ENCODE measurements around the gene DOCK2.
A peak's percentile ranks its signal among the peaks of the same experiment; 100 is the strongest.

DOCK2 gene

DNA sequence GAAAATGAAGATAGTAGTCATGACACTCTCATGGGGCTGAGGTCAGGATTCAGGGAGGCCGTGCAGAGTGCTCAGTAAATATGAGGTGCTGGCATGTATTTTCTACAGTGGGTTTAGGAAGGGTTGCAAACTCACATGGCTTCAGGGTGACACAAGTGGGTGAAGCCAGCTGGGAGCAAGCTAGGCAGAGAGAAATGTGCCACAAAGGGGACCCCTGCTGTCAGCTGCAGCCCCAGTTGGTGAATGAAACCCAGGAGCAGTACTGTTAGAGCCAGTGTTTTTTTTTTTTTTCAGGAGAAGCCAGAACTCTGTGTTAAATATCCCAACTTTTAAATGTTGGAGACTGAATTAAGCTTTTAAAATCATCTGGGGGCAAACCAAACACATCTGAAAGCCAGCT, 267.9 kb downstream of the DOCK2 start:
- DNase-seq (ENCODE audit: low spot score) = no peak

DNA sequence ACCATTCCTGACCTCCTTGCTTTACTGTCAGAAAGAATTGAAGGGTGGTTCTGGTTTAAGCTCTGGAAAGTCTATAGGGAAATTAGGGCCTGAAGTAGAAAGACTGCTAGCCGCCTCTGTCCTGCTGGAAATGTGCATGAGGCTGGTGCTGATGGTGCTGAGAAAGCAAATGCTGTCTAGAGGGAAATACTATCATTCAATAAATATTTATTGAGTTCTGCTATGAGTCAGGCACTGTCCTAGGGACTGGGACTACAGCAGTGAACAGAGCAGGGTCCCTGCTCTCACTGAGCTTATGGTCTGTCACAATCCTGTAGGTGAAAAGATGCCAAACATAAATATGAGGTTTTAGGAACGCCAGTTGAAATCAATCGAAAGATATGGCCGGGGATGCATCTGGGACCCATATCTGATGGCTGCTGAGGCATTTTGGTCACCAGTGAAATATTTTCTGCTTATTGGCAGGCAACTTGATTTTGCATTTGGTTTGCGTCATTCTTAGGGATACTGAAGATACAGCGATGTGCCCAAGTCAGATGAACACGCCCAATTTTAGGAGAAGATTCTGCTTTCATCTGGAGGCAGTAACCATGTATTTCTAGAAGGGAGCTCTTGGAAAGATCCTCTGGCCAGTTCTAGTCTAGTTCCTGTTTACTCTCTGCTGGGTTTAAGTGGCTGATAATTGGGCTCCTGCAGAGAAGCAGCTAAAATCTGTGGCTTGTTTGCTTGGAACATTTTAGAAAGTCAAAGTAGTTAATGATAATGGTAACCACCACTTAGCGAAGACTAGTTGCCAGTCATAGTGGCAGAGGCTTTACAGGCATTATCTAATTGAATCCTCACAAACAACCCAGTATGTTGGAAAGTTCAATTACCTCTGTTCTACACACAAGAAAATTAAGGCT, 269.9 kb downstream of the DOCK2 start:
- no peak for DNase-seq (ENCODE audit: low spot score)

DNA sequence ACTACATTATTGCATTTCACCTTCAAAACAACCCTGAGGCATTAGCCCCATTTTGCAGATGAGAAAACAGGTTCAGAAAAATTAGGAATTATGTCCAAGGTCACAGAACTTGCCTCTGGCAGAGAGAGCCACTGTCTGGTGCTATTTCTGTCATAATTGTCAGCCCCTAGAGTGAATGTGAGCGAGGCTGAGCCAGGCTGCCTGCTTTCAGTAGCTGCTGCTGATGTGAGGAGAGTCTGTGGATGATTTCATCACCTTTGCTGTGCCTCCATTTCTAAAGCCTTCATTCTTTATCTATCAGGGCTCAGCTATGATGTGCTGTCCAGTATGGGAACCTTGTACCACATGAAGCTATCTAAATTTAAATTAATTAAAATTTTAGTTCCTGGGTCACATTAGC, 271.8 kb downstream of the DOCK2 start:
- DNase-seq (ENCODE audit: low spot score) = no peak

DNA sequence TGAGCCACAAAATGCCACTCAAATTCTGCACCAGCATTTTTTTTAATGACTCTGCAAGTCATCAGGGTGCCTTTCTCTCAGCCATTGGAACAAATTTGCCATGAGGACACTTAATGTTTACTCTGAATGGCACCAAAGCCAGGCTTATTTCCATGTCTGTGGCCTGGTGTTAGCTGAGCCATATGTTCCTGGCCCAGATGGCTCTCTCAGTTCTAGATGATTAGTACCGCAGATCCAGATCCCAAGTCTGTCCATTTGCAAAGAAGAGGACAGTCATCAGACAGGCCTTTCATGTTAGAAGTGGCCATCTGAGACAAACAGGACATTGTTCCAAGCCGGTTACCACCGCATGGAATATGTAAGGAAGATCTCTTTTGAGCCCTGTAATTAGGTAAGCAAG, 272.9 kb downstream of the DOCK2 start:
- DNase-seq (ENCODE audit: low spot score) = no peak

DNA sequence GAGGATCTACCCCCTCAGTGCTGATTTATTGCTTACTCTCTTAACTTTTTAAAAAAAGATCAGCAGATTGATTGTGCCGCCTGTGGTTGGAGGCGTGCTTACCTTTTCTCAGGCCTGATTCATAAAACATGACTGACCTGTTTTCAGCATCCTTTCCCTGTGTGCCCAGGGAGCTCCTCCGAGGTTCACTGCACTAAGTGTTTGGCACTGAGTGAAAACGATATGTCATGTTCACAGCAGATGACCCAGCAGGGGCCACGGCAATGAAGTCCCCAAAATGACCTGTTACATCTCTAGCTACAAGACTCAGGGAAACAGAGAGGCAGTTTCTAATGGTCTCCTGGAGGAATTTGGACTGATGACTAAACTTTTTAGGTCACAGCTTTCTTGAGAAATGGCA, 273.3 kb downstream of the DOCK2 start:
- DNase-seq (ENCODE audit: low spot score) = no peak

DNA sequence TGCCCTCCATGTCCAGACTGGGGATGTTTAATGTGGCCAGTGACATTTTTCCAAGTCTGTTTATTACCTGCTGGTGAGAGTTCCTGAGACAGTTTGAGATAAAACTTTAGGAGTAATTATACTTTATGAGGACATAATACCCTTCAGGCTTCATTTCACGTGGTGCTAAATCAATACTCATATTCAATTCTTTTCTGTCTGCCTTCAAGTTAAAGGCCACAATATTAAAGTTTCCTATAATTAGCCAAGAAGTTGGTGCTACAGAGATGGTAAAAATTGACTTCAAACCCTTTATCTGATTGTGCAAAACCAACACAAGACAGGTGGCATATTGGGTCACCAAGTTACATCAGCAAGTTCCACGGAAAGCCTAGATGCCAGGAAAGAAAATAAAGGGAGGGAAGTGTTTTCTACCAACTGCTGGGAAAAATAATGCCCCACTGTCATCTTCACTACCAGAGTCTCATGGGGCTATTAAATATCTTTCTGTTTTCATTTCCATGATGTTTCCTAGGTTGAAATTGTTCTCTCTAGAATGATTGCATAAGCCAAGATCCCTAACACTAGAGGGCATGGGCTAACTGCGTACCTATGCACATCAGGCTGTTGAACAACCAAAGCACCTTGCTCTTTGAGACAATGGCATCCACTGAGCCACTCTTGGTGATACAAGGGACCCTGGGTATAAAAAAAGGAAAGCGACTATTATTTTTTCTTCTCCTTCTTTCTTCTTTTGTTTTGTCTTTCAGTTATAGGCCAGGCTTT, 274.6 kb downstream of the DOCK2 start:
- DNase-seq (ENCODE audit: low spot score) = no peak

DNA sequence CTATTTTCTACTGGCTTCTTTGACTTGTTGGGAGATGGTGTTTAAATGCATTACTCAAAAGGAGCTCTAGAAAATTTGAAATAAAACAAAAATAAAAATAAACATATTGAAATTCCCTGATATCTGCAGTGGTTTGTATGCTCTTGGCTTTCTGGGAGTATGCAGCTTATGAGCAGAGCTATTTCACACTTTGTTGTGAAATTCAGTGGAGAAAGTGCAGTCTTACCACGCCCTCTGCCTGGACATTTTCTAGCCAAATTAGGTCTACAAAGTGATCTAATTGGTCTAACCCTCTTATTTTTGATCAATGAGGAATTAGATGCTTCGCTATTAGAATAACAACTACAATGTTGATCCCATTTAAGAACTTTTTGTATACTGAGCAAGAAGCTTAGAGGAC, 276.4 kb downstream of the DOCK2 start:
- DNase-seq (ENCODE audit: low spot score) = no peak

DNA sequence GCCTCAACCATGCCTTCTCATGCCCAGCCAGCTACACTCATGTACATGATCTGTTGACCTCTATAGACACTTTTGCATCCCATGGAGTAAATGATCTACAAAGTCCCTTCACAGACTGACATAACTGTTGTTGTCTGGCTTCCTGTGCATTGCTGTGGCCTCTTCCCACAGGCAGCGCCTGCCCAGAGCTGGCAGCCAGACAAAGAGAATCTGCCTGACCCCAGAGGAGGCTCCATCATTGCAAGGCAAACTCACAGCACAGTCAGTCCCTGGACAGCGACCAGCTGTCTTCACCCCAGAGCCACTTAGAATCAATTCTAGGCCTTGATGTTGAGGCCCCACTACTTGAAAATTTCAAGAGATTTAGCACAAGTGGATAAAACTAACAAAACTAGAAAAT, 277.7 kb downstream of the DOCK2 start:
- peak; percentile 22 for DNase-seq (ENCODE audit: low spot score)

DNA sequence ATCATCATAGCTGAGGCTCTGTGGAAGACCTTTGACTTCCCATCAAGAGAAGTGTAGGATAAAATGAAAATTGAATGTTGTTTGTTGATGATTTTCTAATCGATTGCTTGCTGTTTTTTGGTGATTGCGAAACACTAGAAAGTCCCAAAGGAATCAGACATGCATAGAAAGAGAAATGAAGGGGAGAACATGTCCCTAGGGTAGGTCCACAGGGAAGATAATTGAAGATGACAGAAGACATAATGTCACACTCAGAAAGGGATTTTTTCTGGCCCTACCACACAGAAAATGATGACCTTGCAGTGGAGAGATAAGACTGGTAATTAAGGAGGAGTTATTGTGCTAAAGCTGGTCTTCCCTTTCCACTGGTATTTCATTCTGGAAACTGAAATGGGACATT, 280.4 kb downstream of the DOCK2 start:
- no peak for DNase-seq (ENCODE audit: low spot score)

DNA sequence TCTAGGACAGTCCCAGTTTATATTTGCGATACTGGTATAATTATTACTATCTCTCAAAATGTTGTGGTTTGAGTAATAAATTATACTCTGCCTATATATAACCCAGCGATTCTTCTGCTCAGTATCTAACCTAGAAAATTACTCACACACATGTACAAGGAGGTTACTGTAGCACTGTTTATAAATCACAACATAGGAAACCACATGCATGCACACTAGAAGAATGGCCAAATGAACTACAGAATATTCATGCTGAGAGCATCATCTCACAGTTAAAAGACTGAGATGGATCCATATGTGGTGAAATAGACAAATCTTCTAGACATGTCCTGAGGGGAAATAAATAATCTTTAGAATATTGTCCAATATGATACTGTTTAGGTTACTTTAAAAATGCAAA, 281.2 kb downstream of the DOCK2 start:
- DNase-seq (ENCODE audit: low spot score) = no peak

DNA sequence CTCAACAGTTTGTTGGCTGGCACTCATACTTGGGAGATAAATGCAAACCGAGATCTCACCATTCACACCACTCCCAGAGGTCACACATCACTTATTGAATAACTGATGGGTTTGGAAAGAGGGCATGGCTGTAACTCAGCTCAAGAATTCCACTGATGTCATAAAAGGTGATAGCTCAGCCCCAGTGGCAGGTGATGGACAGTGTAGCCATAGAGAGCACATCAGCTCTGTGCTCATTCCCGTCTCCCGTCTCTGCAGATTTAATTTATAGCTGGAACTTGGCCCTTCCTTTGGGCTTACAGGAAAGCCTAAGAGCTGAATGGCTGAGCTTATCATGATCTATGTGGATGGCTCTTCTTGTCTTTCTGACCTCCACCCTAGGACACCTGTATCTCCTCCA, 283.4 kb downstream of the DOCK2 start:
- no peak for DNase-seq (ENCODE audit: low spot score)

DNA sequence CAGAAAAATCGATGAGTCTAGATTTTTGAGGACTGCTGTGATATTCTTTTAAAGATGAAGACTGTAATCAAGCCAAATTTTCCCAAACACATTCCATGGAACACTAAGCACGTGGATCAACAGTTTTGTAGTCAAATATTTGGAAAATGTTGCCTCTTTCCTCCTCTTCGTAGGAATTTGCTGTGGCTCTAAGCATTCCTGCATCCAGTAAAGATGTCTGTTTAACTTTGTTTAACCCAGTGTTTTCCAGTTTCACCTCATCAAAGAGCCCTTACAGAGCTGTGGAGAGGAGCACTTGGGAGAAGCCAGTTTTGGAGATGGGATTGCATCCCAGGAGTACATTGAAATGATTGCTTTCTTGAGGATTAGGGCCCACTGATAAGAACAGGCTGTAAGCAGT, 284.3 kb downstream of the DOCK2 start:
- DNase-seq (ENCODE audit: low spot score) = no peak

DNA sequence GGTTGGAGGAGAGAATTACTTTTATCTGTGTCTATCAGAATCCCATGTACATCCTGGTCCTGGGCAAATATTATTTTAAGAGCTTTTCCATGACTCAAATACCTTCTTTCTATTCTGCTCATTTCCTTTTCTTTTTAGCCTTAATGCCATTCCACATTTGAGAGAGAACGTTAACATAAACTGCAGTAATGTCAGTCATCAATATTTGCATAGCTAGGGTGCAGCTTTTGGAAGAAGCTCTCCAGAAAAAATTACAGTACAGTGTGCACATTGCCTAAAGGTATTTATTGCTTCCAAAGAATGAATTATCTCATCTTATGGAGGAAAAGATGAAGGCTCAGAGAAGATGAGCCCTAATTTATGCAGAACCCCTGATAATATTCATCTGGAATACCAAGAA, 284.9 kb downstream of the DOCK2 start:
- no peak for DNase-seq (ENCODE audit: low spot score)

DNA sequence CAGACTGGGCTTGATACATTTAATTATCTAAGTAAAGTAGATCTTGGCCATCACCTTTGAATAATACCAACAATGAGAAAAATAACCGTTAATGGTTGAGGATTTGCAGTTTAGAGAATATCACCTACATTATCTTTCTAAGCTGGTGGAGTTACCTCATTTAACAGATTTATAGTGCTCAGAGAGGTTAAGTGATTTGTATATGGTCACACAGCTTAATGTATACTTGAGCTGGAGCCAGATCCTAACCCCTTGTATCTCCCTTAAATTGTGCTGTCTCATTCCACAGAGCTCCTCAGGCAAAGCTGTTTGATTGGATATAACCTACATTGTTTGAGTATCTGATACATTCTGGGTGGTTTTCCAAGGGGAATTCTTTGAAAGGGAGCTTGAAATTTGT, 285.4 kb downstream of the DOCK2 start:
- DNase-seq (ENCODE audit: low spot score) = no peak

DNA sequence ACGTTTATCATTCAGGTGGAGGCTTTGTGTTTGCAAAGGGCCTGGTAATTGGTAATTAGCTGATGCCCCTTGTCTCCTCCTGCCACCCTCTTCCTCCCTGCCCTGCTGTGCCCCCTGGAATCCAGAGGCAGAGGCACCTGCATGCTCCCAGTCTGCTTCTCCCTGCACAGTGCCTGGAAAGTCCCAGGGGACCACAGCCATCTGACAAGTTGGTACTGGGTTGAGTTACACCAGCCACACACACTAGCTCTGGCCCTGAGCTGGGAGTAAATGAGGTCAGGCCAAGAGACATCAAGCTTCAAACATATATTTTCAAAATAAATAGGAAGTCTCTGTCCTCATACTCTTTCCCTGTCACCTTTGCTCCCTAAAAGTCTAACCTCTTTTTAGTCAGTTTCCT, 286.9 kb downstream of the DOCK2 start:
- DNase-seq (ENCODE audit: low spot score) = no peak

DNA sequence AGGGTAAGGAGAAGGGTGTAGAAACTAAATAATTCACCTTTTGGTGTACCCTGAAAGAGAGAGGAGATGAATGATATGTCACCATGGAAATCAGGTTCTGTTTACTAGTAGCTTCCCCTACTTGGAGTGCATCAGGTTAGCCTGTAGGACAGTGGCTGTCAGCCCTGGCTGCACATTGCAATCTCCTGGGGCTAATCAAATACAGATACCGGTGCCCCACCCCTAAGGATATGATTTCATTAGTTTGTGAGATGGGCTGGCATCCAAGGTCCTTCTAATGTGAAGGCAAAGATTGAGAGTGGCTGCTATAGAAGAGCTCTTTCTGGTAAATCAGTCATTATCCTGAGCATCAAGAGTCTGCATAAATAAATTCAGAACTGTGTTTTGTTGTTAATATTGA, 296.1 kb downstream of the DOCK2 start:
- no peak for DNase-seq (ENCODE audit: low spot score)

DNA sequence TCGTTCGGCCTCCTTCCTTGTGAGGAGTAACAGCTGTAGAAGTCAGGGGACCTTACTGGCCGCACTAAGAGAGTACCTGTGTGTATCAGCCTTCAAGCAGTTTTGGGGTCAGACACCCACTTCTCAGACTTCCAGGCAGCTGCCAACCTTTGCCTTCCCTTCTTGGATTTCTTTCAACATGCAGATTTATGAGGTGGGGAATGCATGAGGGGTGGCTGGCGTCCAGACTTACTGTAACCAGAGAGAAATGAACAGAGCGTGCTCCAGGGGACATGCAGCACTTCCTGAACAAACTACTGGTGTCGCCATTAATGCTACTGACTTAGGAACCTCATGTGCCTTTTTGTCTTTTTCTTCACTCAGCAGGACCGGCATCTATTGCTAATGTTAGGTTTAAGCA, 296.5 kb downstream of the DOCK2 start:
- DNase-seq (ENCODE audit: low spot score) = no peak

DNA sequence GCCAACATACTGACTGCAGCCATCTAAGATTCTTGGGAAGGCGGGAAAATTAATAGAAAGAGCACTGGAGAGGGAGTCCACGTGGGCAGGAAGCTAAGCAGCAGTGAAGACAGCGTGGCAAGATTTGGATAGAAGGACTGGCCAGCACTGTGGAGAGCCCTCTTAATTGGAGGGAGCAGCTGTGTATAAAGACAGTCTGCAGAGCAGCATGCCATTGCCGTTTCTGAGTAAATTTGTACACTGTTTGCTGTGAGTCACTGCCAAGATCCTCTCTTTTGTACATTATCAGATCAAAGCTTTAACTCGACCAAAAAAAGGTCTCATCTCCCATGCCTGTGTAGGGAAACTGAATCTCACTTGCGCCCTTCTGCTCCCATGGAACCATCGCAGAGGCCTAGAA, 297.9 kb downstream of the DOCK2 start:
- no peak for DNase-seq (ENCODE audit: low spot score)

DNA sequence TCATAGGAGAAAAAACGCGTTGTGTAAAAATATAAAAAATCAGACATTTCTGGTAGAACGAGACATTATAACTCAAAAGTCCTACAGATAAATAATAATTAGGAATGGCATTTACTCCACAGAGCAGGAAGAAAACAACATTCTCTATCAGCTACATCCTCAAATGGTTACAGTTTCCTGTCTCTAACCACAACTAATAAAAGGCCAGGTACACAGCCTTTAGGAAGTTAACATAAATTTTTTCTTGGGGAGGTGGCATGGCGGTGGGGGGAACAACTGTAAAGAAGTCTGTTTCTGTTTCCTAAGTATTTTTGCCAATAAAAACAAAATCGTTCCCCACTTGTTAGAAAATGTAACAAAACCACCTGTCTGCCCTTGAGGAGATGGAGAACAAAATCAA, 298.7 kb downstream of the DOCK2 start:
- DNase-seq (ENCODE audit: low spot score) = no peak

DNA sequence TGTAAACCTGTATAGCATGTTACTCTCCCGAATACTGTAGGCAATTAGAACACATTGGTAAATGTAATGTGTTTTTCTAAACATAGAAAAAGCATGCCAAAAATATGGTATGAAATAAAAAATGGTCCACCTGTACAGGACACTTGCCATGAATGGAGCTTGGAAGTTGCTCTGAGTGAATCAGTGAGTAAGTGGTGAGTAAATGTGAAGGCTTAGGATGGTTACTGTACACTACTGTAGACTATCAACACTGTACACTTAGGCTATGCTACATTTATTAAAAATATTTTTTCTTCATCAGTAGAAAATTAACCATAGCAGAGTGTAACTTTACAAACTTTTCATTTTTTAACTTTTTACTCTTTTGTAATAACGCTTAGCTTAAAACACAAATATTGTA, 301.4 kb downstream of the DOCK2 start:
- DNase-seq (ENCODE audit: low spot score) = no peak

DNA sequence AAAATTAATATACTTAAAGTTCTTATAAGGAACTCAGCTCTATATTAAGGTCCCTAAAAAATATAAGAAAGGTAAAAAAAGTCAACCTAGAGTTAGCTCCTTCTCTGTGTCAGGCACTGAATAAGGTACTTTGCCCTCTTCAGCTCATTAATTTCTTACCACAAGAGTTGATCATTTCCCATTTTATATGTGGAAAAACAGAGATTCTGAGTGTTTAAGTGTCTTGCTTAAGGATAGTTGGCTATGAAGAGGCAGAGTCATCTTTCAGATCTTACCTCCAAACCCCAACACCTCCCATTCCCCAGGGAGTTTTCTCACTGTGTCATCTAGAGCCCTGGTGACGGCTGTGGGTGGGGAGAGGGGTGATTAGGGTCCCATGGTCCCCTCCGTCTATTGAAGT, 302.7 kb downstream of the DOCK2 start:
- no peak for DNase-seq (ENCODE audit: low spot score)

DNA sequence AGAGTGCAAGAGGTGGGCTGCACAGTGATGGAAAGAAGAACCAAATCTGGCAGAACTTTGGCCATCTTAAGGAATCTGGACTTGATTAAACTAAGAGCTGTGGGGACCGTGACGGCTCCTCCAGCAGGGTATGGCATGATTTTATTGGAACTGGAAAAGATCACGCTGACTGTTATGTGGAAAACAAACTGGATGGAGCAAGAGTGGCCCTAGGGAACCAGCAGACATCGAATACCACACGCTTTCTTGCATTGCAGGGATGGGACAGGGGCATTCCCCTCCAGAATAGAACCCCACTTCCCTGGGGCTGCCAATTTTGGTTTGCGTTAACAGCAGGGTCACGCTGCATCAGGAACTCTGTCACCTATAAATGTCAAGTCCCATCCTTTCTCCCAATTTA, 304.5 kb downstream of the DOCK2 start:
- no peak for DNase-seq (ENCODE audit: low spot score)

DNA sequence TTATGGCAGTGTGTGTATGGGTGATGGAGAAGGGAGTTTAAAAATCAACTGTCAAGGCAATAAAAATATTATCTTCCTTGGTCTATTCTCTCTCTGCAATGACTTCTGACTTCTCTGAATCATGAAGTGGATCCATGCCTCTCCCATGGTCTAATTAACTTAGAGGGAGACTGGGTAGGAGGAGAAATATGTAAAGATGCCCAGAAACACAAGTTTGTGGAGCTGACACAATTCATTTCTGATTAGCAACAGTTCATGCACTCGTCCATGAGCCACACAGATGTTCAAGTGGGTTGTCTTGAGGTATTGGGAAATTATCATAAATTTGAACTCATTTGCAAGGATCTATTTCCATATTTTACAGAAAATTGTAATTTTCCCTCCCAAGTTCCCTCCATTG, 305.1 kb downstream of the DOCK2 start:
- DNase-seq (ENCODE audit: low spot score) = no peak

DNA sequence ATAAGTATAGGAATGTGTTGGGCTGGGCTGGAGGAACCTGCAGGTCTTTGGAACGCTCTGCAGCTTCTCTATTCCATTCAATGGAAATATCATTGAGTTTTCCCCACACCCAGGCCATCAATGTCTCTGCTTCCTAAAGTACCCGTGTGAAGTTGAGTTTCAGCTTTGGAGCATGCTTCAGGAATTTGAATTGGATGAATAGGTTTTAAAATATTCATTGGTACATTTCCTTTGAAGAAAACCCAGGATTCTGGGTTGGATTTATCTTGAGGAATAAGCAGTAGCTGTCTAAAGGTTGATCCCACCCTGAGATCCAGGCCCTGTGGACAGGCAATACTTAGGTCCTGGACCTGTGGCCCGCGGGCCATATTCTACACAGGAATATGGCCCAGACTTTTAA, 306.0 kb downstream of the DOCK2 start:
- no peak for DNase-seq (ENCODE audit: low spot score)

All from COLO829 (cell line).